ENCODE results near the gene NXPE3.
"Not testable (repeated sequence)": the region's sequence is repeated elsewhere in the genome, so short reads cannot be mapped to it uniquely, and the experiment has no call there.

NXPE3 gene

DNA sequence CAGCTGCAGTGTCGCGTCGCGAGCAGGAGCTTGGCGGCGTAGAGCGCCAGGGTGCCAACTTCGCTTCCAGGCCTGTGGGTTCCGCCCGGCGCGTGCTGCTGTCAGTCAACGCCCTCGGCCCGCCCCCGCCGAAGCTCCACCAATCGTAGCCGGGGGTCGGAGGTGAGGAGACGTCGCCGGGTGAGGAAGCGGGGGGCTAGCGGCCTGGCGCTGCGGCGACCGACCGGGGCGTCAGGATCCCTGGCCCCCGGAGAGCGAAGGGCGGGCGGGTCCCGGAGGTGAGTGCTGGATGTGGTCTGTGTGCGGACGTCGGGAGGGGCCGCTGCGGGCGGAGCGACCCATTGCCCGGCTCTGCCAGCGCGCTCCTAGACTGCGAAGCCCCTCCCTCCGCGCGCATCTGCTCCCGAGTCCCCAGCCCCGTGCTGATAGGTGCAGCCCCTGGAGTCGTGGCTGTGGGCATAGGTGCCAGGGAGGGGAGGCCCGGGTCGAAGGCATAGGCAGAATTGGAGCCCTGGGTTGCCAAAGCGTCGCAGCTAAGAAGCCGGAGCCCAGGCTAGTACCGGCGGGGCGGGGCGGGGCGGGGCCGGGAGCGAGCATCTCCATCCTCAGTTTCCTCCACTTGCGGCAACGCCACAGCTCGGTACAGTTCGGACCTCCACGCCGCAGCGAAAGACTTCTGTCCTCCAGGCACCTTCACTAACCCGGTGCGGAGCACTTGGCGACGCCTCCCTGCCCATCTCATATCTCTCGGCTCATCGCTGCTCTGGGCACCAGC lies at the start of gene NXPE3:
Gene NXPE3 (plus strand): TSS at position 165 of the 775 bp plus-strand sequence. CDS start 6,386 bp downstream, outside the sequence.
- peak; percentile 92 to 94 for ATAC-seq

DNA sequence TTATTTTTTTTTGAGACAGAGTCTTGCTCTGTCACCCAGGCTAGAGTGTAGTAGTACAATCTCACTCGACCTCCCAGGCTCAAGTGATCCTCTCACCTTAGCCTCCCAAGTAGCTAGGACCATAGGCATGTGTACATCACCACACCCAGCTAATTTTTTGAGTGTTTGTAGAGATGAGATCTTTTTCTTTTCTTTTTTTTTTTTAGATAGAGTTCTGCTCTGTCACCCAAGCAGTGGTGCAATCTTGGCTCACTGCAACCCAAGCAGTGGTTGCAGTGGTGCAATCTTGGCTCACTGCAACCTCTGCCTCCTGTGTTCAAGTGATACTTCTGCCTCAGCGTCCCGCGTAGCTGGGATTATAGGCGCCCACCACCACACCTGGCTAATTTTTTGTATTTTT lies 49.4 kb upstream of the NXPE3 start:
- no peak for ATAC-seq

DNA sequence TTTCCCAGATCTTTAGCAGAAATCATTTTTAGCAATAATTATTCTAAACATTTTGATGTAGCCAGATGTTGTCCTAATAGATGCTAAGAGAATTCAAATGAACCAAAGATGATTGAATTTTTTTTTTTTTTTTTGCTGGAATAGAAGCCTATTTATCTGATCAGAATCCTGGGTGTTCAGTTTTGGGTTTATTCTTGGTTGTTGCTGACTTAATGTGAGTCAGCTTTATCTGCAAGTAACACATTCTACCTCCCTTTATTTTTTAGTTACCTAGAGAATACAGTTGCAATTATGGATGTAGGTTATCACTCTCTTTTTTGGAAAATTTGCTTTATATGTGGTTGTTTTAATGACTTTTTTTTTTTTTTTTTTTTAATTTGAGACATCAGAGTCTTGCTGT lies 48.2 kb upstream of the NXPE3 start:
- no peak for ATAC-seq

DNA sequence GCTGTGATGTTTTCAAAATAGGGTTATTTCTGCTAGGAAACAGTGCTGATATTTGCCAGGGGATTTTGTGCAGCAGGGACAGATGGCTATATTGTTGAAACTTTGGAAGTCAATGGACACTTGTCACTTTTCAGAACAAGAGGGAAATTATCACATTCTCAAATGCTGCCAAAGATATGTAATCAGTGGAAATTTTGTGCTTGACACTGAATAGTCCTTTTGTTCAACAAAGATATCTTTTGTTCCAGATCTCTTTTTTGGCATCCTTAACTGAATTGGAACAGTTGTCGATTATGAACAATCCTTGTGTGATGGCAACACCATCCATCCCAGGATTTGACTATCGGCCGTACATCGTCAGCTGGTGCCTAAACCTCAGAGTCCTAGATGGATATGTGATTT lies 46.8 kb upstream of the NXPE3 start:
- no peak for ATAC-seq

DNA sequence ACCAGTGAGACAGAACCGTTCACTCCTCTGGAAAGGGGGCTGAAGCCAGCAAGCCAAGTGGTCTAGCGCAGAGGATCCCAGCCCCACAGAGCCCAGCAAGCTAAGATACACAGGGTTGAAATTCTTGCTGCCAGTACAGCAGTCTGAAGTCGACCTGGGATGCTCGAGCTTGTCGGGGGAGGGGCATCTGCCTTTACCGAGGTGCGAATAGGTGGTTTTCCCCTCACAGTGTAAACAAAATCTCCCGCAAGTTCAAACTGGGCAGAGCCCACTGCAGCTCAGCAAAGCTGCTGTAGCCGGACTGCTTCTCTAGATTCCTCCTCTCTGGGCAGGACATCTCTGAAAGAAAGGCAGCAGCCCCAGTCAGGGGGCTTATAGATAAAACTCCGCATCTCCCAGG lies 43.2 kb upstream of the NXPE3 start:
- no peak for ATAC-seq

DNA sequence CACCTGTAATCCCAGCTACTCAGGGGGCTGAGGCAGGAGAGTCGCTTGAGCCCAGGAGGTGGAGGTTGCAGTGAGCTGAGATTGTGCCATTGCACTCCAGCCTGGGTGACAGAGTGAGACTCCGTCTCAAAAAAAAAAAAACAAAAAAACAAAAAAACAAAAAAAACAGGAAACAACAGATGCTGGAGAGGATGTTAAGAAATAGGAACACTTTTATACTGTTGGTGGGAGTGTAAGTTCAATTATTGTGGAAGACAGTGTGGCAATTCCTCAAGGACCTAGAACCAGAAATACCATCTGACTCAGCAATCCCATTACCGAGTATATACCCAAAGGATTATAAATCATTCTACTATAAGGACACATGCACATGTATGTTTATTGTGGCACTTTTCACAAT lies 37.1 kb upstream of the NXPE3 start:
- not testable (repeated sequence) for ATAC-seq

DNA sequence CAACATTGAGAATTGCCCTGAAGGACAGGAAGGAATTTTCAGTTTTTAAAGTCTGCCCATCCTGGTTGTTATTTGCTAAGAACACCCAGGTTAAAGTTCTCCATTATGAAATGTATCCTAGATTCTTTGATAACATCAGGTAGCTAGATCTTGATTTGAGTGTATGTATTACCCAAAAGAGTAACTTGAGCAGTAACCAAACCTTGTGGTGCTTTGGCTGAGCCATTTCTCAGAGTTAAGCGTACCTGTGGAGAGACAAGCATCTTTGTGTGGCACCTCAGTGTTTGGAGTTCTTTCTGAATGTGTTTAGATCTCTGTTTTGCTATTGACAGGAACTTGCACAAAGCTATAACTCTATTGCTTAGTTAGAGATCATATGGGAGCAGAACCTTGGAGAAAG lies 34.2 kb upstream of the NXPE3 start:
- no peak for ATAC-seq

DNA sequence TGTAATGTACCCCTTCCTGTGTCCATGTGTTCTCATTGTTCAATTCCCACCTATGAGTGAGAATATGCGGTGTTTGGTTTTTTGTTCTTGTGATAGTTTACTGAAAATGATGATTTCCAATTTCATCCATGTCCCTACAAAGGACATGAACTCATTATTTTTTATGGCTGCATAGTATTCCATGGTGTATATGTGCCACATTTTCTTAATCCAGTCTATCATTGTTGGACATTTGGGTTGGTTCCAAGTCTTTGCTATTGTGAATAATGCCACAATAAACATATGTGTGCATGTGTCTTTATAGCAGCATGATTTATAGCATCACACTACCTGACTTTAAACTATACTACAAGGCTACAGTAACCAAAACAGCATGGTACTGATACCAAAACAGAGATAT lies 33.1 kb upstream of the NXPE3 start:
- ATAC-seq = not testable (repeated sequence)

DNA sequence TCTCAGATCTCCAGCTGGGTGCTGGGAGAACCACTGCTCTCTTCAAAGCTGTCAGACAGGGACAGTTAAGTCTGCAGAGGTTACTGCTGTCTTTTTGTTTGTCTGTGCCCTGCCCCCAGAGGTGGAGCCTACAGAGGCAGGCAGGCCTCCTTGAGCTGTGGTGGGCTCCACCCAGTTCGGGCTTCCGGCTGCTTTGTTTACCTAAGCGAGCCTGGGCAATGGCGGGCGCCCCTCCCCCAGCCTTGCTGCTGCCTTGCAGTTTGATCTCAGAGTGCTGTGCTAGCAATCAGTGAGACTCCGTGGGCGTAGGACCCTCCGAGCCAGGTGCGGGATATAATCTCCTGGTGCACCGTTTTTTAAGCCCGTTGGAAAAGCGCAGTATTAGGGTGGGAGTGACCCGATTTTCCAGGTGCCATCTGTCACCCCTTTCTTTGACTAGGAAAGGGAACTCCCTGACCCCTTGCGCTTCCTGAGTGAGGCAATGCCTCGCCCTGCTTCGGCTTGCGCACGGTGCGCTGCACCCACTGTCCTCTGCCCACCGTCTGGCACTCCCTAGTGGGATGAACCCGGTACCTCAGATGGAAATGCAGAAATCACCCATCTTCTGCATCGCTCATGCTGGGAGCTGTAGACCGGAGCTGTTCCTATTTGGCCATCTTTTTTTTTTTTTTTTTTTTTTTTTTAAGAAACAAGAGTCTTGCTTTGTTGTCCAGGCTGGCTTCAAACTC lies 25.5 kb upstream of the NXPE3 start:
- ATAC-seq = not testable (repeated sequence)

DNA sequence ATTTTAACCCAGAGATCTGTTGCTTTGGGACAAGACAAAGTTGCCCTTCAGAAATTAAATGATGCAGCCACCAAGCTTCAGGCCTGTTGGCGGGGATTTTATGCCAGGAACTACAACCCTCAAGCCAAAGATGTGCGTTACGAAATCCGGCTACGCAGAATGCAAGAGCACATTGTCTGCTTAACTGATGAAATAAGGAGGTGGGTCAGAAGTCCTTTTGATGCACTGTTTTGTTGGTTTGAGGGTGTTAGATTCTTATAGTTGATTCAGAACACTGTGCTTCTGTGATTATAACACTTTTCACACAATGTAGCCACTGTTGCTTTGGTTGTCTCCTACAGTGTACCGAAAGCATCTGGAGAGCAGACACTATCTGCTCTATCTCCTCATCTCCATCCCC lies 20.8 kb upstream of the NXPE3 start:
- ATAC-seq = no peak

DNA sequence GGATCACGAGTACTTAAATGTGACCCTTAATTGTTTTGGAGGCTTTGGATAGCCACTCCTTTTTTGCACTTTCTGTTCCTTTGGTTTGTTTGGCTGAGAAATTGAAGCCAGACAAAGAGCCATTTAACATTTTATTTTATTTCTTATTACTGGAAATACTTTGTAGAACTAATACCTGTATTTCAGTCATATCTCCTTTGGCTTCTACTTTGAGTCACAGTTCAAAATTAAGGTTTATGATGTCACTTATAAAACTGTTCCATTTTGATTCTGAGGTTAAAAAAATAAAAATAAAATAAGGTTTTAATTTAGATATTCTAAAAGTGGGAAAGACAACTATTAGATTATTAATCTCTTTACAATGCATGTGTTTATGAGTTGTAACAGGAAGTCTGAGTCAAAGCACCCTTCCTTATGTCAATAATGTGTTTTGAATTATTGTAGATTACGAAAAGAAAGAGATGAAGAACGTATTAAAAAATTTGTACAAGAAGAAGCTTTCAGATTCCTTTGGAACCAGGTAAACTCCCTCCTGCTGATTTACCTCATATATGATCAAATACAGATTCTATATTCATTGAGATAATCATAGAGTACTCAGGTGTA lies 16.9 kb upstream of the NXPE3 start:
- ATAC-seq = peak; percentile 55 to 58

DNA sequence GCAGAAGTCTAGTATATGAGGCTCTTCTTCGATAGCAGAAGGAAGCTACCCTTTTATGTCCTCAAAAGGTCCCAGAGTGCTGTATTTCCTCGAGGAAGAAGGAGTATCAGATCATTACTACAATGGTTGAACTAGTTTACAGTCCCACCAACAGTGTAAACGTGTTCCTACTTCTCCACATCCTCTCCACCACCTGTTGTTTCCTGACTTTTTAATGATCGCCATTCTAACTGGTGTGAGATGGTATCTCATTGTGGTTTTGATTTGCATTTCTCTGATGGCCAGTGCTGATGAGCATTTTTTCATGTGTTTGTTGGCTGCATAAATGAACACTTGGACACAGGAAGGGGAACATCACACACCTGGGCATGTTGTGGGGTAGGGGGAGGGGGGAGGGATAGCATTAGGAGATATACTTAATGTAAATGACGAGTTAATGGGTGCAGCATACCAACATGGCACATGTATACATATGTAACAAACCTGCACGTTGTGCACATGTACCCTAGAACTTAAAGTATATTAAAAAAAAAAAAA lies 1.2 kb upstream of the NXPE3 start:
- not testable (repeated sequence) for ATAC-seq

DNA sequence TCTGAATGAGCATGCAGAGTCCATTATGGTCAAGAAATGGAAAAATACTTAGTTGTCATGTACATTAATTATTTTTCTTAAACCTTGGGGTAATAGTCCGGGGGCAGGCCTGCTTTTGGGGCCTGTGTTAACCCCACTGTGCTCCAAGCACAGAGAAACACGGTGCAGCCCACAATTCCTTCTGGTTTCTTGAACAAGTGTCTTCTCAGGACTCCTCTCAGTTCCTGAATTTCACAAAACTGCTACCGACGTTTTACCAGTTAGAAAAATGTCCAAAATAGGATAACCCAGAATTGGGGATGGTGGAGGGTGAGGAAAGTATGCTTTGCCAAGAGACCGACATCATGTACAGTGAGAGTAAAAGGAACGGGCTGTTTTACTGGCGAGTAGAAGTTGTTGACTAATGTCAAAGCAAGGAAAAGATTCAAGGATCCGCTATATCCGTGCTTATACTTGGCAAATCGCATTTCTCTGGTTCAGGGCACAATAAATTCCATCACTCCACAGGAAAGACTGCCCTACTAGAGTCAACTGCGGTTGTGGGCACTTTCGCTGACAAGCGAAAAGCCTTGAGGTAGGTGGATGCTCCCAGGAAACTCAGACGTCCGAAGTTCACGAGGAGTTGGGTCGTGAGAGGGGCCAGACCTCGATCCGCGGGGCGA lies 495 bp upstream of the NXPE3 start:
- no peak for ATAC-seq

DNA sequence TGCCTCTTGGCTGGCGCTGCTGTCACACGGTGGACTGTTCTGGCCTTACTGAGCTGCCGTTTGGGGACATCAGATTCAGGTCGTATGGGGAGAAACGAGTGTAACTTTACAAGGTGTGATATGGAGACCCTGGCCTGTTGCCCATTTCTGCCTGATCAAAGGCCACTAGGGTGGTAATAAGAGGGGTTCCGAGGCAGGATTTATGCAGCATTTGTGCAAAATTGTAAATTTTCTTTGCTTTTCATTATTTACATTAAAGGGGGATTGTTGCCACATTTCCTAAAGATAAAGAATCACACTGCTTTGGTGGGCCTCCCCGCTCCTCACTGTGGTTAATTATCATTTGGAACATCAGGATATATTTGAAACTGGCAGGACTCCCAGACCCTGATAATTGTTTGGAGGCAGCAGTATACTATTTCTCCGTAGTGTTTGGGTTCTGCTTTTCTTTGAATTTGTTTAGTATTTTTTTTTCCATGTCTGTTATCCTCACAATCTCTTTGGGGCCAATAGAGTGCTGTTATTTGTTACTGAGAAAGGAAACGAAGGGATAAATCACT lies 891 bp downstream of the NXPE3 start:
- no peak for ATAC-seq

DNA sequence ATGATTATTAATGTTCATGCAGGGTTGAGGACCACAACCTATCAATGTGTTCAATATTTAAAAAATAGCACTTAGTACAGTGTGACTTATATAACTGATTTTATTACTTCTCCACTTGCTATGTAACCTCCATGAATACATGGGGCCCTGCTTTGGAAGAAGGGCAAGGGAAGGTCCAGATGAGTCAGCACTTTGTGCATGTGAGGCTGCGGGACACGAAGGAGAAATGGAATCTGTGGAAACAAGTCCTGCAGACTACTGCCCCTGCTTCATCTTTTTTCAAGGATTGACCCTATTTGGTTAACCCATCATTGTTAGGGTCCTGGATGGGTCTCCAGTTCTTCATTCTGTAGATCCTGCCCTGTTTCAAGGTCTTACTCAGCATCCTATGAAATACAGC lies 1.6 kb downstream of the NXPE3 start:
- no peak for ATAC-seq

DNA sequence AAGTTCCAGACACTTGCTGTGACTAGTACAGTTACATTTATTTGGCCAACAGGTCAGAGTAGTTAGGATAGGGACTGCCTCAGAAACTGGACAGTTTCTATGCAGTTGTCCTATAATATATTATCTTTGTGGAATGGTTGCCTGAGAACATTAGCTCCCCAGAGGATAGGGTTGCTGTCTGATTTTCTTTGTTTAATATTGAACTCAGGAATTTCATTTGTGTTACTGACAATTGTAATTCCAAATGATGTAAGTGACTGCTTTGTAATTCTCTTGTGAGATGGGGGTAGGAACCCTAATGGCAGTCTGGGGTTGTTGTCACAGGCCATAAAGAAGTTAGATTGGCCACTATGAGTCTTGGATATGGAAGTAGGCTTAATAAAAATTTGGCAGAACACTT lies 2.2 kb downstream of the NXPE3 start:
- ATAC-seq = no peak

DNA sequence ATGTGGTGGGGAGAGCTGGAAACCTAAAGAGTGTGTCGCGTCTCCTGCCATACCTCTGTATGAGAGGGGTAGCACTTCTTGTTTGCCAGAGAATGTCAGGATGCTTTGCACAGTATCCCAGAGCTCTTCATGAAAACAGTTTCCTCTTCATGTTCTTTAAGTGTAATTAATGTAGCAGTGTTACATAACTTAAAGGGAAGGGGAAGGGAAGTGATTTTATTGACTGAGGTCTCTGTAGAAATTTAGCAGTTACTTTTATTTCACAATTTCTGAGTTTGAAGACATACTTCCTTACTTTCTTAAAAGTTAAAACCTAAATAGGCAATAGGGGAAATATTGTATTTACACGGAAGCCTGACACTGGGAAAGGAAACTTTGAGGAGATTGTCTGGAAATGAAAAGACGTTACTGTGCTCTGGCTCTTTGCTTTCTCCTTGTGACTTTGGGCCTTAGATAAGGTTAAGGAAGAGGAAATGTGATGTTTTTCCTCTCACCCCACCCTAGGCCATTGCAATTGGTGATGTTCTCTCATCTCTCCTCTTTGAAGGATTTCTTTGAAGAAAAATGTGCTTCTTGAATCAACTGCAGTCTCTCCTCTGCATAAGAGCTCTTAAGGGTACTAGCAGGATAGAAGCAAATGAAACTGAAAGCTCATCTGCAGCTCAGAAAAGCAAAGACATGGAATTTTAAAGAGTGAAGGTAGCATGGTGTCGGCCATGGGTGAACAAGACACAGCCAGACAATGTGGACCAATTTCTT lies 6.0 kb downstream of the NXPE3 start:
- peak; percentile 58 to 62 for ATAC-seq

DNA sequence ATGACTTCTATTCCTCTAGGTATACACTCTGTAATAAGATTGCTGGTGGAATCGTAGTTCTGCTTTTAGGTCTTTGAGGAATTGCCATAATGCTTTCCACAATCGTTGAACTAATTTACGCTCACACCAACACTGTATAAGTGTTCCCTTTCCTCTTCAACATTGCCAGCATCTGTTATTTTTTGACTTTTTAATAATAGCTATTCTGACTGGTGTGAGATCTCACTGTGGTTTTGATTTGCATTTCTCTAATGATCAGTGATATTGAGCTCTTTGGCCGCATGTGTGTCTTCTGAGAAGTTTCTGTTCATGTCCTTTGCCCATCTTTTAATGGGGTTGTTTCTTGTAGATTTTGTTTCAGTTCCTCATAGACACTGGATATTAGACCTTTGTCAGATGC lies 12.8 kb downstream of the NXPE3 start:
- no peak for ATAC-seq

DNA sequence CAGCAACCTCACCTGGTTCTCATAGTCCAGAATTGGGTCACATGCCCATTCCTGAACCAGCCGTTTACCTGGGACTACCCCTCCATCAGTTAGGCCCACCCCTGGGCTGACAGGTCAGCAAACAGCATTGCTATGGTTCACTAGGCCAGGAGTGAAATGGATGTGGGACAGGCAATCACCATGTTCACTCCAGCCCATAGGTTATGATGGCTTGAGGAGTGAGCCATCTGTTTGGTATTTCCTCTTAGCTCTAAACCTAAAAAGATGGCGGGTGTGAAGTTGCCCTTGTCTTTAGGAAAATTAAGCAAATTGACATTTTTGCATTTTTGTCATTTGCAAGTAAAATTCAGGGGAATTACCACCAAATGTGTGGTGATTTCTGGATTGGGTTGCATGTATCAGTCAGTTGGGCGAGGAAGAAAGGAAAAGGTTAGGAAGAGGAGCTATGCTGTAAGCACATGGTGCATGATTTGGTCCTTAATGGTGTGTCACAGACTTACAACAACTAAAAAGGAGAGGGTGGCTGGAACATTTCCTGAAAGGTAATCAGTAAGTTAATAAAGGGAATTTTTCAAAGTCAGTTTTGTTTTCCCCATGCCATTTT lies 17.2 kb downstream of the NXPE3 start:
- ATAC-seq = no peak

DNA sequence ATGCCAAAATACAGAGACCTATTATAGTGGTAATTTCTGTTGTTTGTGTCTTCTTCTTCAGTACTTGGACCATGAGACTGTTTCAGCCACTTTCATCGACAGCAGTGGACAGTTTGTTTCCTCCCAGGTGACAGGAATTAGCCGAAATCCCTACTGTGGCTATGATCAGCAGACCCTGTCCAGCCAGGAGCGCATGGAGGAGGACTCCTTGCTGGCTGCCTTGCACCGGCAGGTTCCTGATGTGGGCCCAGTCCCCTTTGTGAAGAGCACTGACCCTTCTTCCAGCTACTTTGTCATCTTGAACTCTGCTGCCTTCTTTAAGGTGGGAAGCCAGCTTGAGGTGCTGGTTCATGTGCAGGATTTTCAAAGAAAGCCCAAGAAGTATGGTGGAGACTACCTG lies 22.2 kb downstream of the NXPE3 start:
- ATAC-seq = no peak

DNA sequence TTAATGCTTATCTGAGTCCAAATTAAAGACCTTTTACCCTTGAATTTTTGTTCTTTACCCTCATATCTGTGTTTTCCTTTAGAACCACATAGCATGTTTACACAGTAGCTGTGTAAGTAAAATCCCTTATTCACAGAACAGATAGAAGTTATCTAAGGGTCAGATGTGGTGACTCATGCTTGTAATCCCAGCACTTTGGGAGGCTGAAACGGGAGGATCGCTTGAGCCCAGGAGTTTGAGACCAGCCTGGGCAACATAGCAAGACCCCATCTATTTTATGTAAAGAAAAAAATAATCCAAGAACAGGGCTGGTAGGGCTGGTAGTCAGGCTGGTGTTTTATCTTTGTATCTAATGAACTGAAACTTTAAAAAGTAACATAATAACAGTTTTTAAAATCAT lies 23.2 kb downstream of the NXPE3 start:
- no peak for ATAC-seq

All from activated CD4-positive, CD25-positive, alpha-beta regulatory T cell treated with anti-CD3 and anti-CD28 coated beads, Interleukin-2, amount 50 U/mL, for 24 hours (primary cell).